Effector memory CD8-positive, alpha-beta T cell (primary cell): ENCODE data around the gene DNAJA4.

Experiments used
- ATAC-seq: fragments of 150-1000 bp; cut with Tn5 transposase; replicated peaks from 2 replicates; pipeline ENCODE4 v1.10.0; 2021; ENCODE audit warnings: mild to moderate bottlenecking, moderate library complexity
- DNase-seq, 3 experiments: peaks; one replicate each; pipeline ENCODE4 v3.0.0; 2021
- H3K27ac Mint-ChIP-seq, 2 donors: one replicate each; pipeline ENCODE4 v1.8.0; 2022; ENCODE audit warnings: mild to moderate bottlenecking in 2 of 2, mixed read lengths in 2 of 2, moderate library complexity in 2 of 2
- H3K27me3 Mint-ChIP-seq, 2 donors: one replicate each; pipeline ENCODE4 v1.8.0; 2022; ENCODE audit warnings: mixed read lengths in 2 of 2
- H3K36me3 Mint-ChIP-seq: one replicate; pipeline ENCODE4 v1.8.0; 2022; ENCODE audit warnings: mild to moderate bottlenecking, moderate library complexity, mixed read lengths; ENCODE audit not compliant: insufficient read depth
- H3K4me1 Mint-ChIP-seq, 2 donors: one replicate each; pipeline ENCODE4 v1.8.0; 2022; ENCODE audit warnings: low read depth in 2 of 2, mixed read lengths in 2 of 2
- H3K4me3 Mint-ChIP-seq, 2 donors: one replicate each; pipeline ENCODE4 v1.8.0; 2022; ENCODE audit warnings: mild to moderate bottlenecking in 2 of 2, mixed read lengths in 2 of 2, moderate library complexity in 2 of 2
- H3K9me3 Mint-ChIP-seq, 2 donors: one replicate each; pipeline ENCODE4 v1.8.0; 2022; ENCODE audit warnings: mixed read lengths in 2 of 2

The DNAJA4 gene

GRCh38 chr15:78317145-78317836, 52.9 kb downstream of the DNAJA4 start:
- no peak overlapping the region for H3K4me3 Mint-ChIP-seq
- DNase-seq: no peak
- peaks cover 11 to 29% of the 10 kb centered on the region in 2 donors for H3K27me3 Mint-ChIP-seq
- no peaks in the 10 kb centered on the region for H3K9me3 Mint-ChIP-seq
- no peaks in the 10 kb centered on the region for H3K36me3 Mint-ChIP-seq
- no peak overlapping the region for H3K27ac Mint-ChIP-seq
- no peak for ATAC-seq
- no peaks in the 10 kb centered on the region for H3K4me1 Mint-ChIP-seq

GRCh38 chr15:78319588-78319987, 55.2 kb downstream of the DNAJA4 start:
- ATAC-seq: no peak
- H3K27me3 Mint-ChIP-seq: peaks cover 0 to 12% of the 10 kb centered on the region in 2 donors
- DNase-seq: no peak
- H3K36me3 Mint-ChIP-seq: no peaks in the 10 kb centered on the region
- no peaks in the 10 kb centered on the region for H3K9me3 Mint-ChIP-seq
- H3K27ac Mint-ChIP-seq: no peak overlapping the region
- H3K4me3 Mint-ChIP-seq: no peak overlapping the region
- no peaks in the 10 kb centered on the region for H3K4me1 Mint-ChIP-seq

GRCh38 chr15:78320183-78320582, 55.8 kb downstream of the DNAJA4 start:
- Mint-ChIP-seq H3K9me3 (no peaks in the 10 kb centered on the region), H3K4me3 (no peak overlapping the region), H3K27ac (no peak overlapping the region), H3K36me3 (no peaks in the 10 kb centered on the region), H3K27me3 (peaks cover 0 to 12% of the 10 kb centered on the region in 2 donors), H3K4me1 (no peaks in the 10 kb centered on the region)
- DNase-seq (no peak), ATAC-seq (no peak)

- Mint-ChIP-seq H3K4me1 (no peaks in the 10 kb centered on the region), H3K27me3 (peaks cover 0 to 12% of the 10 kb centered on the region in 2 donors), H3K27ac (no peak overlapping the region), H3K9me3 (no peaks in the 10 kb centered on the region), H3K4me3 (no peak overlapping the region), H3K36me3 (peaks cover 3% of the 10 kb centered on the region)
- no peak for ATAC-seq
- no peak for DNase-seq
Measured at GRCh38 chr15:78321041-78321570, 56.7 kb downstream of the DNAJA4 start.

GRCh38 chr15:78321786-78322185, 57.4 kb downstream of the DNAJA4 start:
- Mint-ChIP-seq H3K4me3 (no peak overlapping the region), H3K9me3 (no peaks in the 10 kb centered on the region), H3K27ac (no peak overlapping the region), H3K27me3 (peaks cover 0 to 12% of the 10 kb centered on the region in 2 donors), H3K36me3 (peaks cover 3% of the 10 kb centered on the region), H3K4me1 (no peaks in the 10 kb centered on the region)
- DNase-seq: no peak
- no peak for ATAC-seq

GRCh38 chr15:78322243-78322642, 57.9 kb downstream of the DNAJA4 start:
- no peak for DNase-seq
- H3K9me3 Mint-ChIP-seq: no peaks in the 10 kb centered on the region
- H3K4me3 Mint-ChIP-seq: no peak overlapping the region
- H3K4me1 Mint-ChIP-seq: no peaks in the 10 kb centered on the region
- no peak for ATAC-seq
- H3K36me3 Mint-ChIP-seq: peaks cover 3% of the 10 kb centered on the region
- peaks cover 0 to 10% of the 10 kb centered on the region in 2 donors for H3K27me3 Mint-ChIP-seq
- no peak overlapping the region for H3K27ac Mint-ChIP-seq

GRCh38 chr15:78322724-78323521, 58.6 kb downstream of the DNAJA4 start:
- Mint-ChIP-seq H3K36me3 (peaks cover 3% of the 10 kb centered on the region), H3K4me3 (no peak overlapping the region), H3K27ac (no peak overlapping the region), H3K9me3 (no peaks in the 10 kb centered on the region), H3K4me1 (no peaks in the 10 kb centered on the region), H3K27me3 (peaks cover 0 to 6% of the 10 kb centered on the region in 2 donors)
- no peak for ATAC-seq
- DNase-seq: no peak

- H3K27ac Mint-ChIP-seq: no peak overlapping the region
- H3K27me3 Mint-ChIP-seq: peaks cover 0 to 6% of the 10 kb centered on the region in 2 donors
- ATAC-seq (no peak), DNase-seq (no peak)
- no peaks in the 10 kb centered on the region for H3K9me3 Mint-ChIP-seq
- H3K4me1 Mint-ChIP-seq: no peaks in the 10 kb centered on the region
- H3K36me3 Mint-ChIP-seq: peaks cover 3% of the 10 kb centered on the region
- H3K4me3 Mint-ChIP-seq: no peak overlapping the region
Measured at GRCh38 chr15:78323693-78324092, 59.3 kb downstream of the DNAJA4 start.

- no peak for ATAC-seq
- DNase-seq: no peak
- H3K27ac Mint-ChIP-seq: no peak overlapping the region
- peaks cover 3% of the 10 kb centered on the region for H3K36me3 Mint-ChIP-seq
- no peaks in the 10 kb centered on the region for H3K9me3 Mint-ChIP-seq
- no peaks in the 10 kb centered on the region for H3K4me1 Mint-ChIP-seq
- peaks cover 0 to 6% of the 10 kb centered on the region in 2 donors for H3K27me3 Mint-ChIP-seq
- no peak overlapping the region for H3K4me3 Mint-ChIP-seq
Measured at GRCh38 chr15:78324144-78324543, 59.8 kb downstream of the DNAJA4 start.

- no peaks in the 10 kb centered on the region for H3K9me3 Mint-ChIP-seq
- no peak for ATAC-seq
Measured at GRCh38 chr15:78325092-78325843, 60.9 kb downstream of the DNAJA4 start.

GRCh38 chr15:78327466-78327865, 63.1 kb downstream of the DNAJA4 start:
- no peaks in the 10 kb centered on the region for H3K4me1 Mint-ChIP-seq
- H3K9me3 Mint-ChIP-seq: no peaks in the 10 kb centered on the region
- DNase-seq: no peak
- H3K4me3 Mint-ChIP-seq: no peak overlapping the region
- peaks cover 3% of the 10 kb centered on the region for H3K36me3 Mint-ChIP-seq
- peaks cover 0 to 6% of the 10 kb centered on the region in 2 donors for H3K27me3 Mint-ChIP-seq
- ATAC-seq: no peak
- H3K27ac Mint-ChIP-seq: no peak overlapping the region

More at GRCh38 chr15:78325092-78325843, 60.9 kb downstream of the DNAJA4 start:
- H3K27ac Mint-ChIP-seq: no peak overlapping the region
- H3K36me3 Mint-ChIP-seq: peaks cover 3% of the 10 kb centered on the region
- H3K27me3 Mint-ChIP-seq: peaks cover 0 to 6% of the 10 kb centered on the region in 2 donors
- no peak overlapping the region for H3K4me3 Mint-ChIP-seq
- H3K4me1 Mint-ChIP-seq: no peaks in the 10 kb centered on the region
- DNase-seq: no peak

GRCh38 chr15:78329625-78330024, 65.3 kb downstream of the DNAJA4 start:
- Mint-ChIP-seq H3K9me3 (no peaks in the 10 kb centered on the region), H3K27me3 (no peaks in the 10 kb centered on the region), H3K27ac (no peak overlapping the region), H3K4me1 (no peaks in the 10 kb centered on the region), H3K36me3 (peaks cover 3% of the 10 kb centered on the region), H3K4me3 (no peak overlapping the region)
- ATAC-seq (no peak), DNase-seq (no peak)
